ENCODE results near the gene HSPD1.

The HSPD1 gene

GRCh38 chr2:197513915-197514314 lies 14.3 kb upstream of the HSPD1 start:
- H3K36me3 ChIP-seq (replicated peaks): no peaks in the 10 kb centered on the region
- TF ChIP-seq CTCF (IDR thresholded peaks at IDR 0.05; ENCODE audit: low read depth, low read length, missing control alignments): no peak
- in situ Hi-C loops (cut with HindIII; ENCODE audit: low pct_ligation_motif_present, low sequenced_read_pairs): no loop called here
- H3K27ac ChIP-seq: no peak overlapping the region
- DNase-seq: no peak
- no peak overlapping the region for H3K4me3 ChIP-seq (ENCODE audit: low read depth, low read length)
- H3K27me3 ChIP-seq (replicated peaks): no peaks in the 10 kb centered on the region

GRCh38 chr2:197506658-197507057 lies 7.0 kb upstream of the HSPD1 start:
- no peak for TF ChIP-seq CTCF (IDR thresholded peaks at IDR 0.05; ENCODE audit: low read depth, low read length, missing control alignments)
- no peak for DNase-seq
- in situ Hi-C loops (cut with HindIII; ENCODE audit: low pct_ligation_motif_present, low sequenced_read_pairs): no loop called here
- Histone ChIP-seq H3K36me3 (replicated peaks) (peaks cover 15% of the 10 kb centered on the region), H3K27ac (no peak overlapping the region), H3K27me3 (replicated peaks) (no peaks in the 10 kb centered on the region), H3K4me3 (ENCODE audit: low read depth, low read length) (no peak overlapping the region)

GRCh38 chr2:197504512-197504911 lies 4.9 kb upstream of the HSPD1 start:
- Histone ChIP-seq H3K27ac (no peak overlapping the region), H3K4me3 (ENCODE audit: low read depth, low read length) (no peak overlapping the region), H3K27me3 (replicated peaks) (no peaks in the 10 kb centered on the region), H3K36me3 (replicated peaks) (peaks cover 16% of the 10 kb centered on the region)
- no peak for DNase-seq
- no peak for TF ChIP-seq CTCF (IDR thresholded peaks at IDR 0.05; ENCODE audit: low read depth, low read length, missing control alignments)
- in situ Hi-C loops (cut with HindIII; ENCODE audit: low pct_ligation_motif_present, low sequenced_read_pairs): no loop called here

- H3K27ac ChIP-seq: no peak overlapping the region
- H3K36me3 ChIP-seq (replicated peaks): peaks cover 17% of the 10 kb centered on the region
- H3K27me3 ChIP-seq (replicated peaks): no peaks in the 10 kb centered on the region
- no peak for DNase-seq
- H3K4me3 ChIP-seq (ENCODE audit: low read depth, low read length): no peak overlapping the region
- in situ Hi-C loops (cut with HindIII; ENCODE audit: low pct_ligation_motif_present, low sequenced_read_pairs): no loop called here
- TF ChIP-seq CTCF (IDR thresholded peaks at IDR 0.05; ENCODE audit: low read depth, low read length, missing control alignments): no peak
These were observed 4.4 kb upstream of the HSPD1 start for GRCh38 chr2:197504000-197504399.

- TF ChIP-seq CTCF (IDR thresholded peaks at IDR 0.05; ENCODE audit: low read depth, low read length, missing control alignments): no peak
- Histone ChIP-seq H3K4me3 (ENCODE audit: low read depth, low read length) (no peak overlapping the region), H3K36me3 (replicated peaks) (peaks cover 17% of the 10 kb centered on the region), H3K27ac (no peak overlapping the region), H3K27me3 (replicated peaks) (no peaks in the 10 kb centered on the region)
- DNase-seq: no peak
- in situ Hi-C loops (cut with HindIII; ENCODE audit: low pct_ligation_motif_present, low sequenced_read_pairs): no loop called here
These were observed 3.0 kb upstream of the HSPD1 start for GRCh38 chr2:197502685-197503084.

GRCh38 chr2:197502201-197502600 lies 2.6 kb upstream of the HSPD1 start:
- Histone ChIP-seq H3K27ac (no peak overlapping the region), H3K36me3 (replicated peaks) (peaks cover 17% of the 10 kb centered on the region), H3K4me3 (ENCODE audit: low read depth, low read length) (peak overlapping the region; percentile 96), H3K27me3 (replicated peaks) (no peaks in the 10 kb centered on the region)
- DNase-seq: no peak
- in situ Hi-C loops (cut with HindIII; ENCODE audit: low pct_ligation_motif_present, low sequenced_read_pairs): no loop called here
- no peak for TF ChIP-seq CTCF (IDR thresholded peaks at IDR 0.05; ENCODE audit: low read depth, low read length, missing control alignments)

Measured in brain microvascular endothelial cell (primary cell).